GM12878 (cell line): Measurements from ENCODE around the gene GNAO1. TPM values are rescaled to one million over a fixed set of nuclear protein-coding genes. Genes with fewer than 3 reads are reported as not detected.

Experiments used
- ATAC-seq: fragments of 200-7000 bp; cut with Tn5 transposase; 3 replicates; pipeline ENCODE4 v1.9.1; 2020; ENCODE audit warnings: mild to moderate bottlenecking, moderate library complexity
- BruUV-seq: library from RNA; stranded (reverse); fragments of 400-500 nt; replicated peaks from 2 replicates; lab custom pipeline; 2021; lab: Mats Ljungman, UMichigan
- CTCF ChIA-PET: fragments of 300-600 bp; sonication (Branson Sonifier 250); formaldehyde crosslinking; extraction: SDS; loops from one replicate; lab custom pipeline; 2021; ENCODE audit warnings: inconsistent platforms; lab: Yijun Ruan, JAX
- POLR2A ChIA-PET: fragments of 350-600 bp; formaldehyde crosslinking; extraction: SDS; loops from one replicate; lab custom pipeline; 2021; ENCODE audit warnings: inconsistent platforms; lab: Charles Lee
- RAD21 ChIA-PET: fragments of 300-600 bp; sonication (Branson Sonifier 250); formaldehyde crosslinking; loops from one replicate; lab custom pipeline; 2023; ENCODE audit warnings: antibody characterized with exemption; ENCODE audit not compliant: unreplicated experiment; lab: Charles Lee
- SMC1A ChIA-PET: fragments of 300-600 bp; sonication (Branson Sonifier 250); formaldehyde crosslinking; loops from one replicate; lab custom pipeline; 2023; ENCODE audit not compliant: unreplicated experiment, uncharacterized antibody; lab: Charles Lee
- DNase-seq: peaks from one replicate; pipeline ENCODE4 v3.0.0-alpha.2; 2011; ENCODE audit warnings: low read depth, low spot score
- FAIRE-seq: peaks from 3 replicates; lab custom pipeline; 2011; peaks lifted over from hg19 to GRCh38; lab: Jason Lieb, UNC
- H2AFZ ChIP-seq: 2 replicates; pipeline ENCODE4 v1.6.0; 2011; ENCODE audit warnings: low read depth, low read length, control low read depth; ENCODE audit not compliant: control insufficient read depth
- H3K27ac ChIP-seq: 2 replicates; pipeline ENCODE4 v1.5.1; 2011; ENCODE audit warnings: control low read depth; ENCODE audit not compliant: control insufficient read depth, insufficient read depth
- H3K27me3 ChIP-seq, 2 experiments: replicated peaks in 1 of 2; 2 replicates each; pipeline versions ENCODE4 v1.6.0 to v1.6.1; 2011; ENCODE audit warnings: low read length in 1 of 2; ENCODE audit not compliant: control insufficient read depth in 2 of 2, insufficient read depth in 2 of 2
- H3K36me3 ChIP-seq, 2 experiments: 2 replicates each; pipeline ENCODE4 v1.5.1; 2011; ENCODE audit warnings: low read length in 1 of 2; ENCODE audit not compliant: control insufficient read depth in 2 of 2, insufficient read depth in 2 of 2
- H3K4me1 ChIP-seq: 2 replicates; pipeline ENCODE4 v1.6.1; 2011; ENCODE audit warnings: mild to moderate bottlenecking, low read length, moderate library complexity, mixed read lengths; ENCODE audit not compliant: control insufficient read depth, insufficient read depth
- H3K4me2 ChIP-seq: 2 replicates; pipeline ENCODE4 v1.6.0; 2011; ENCODE audit warnings: control low read depth; ENCODE audit not compliant: control insufficient read depth, insufficient read depth
- H3K4me3 ChIP-seq: fragments of 200-600 bp; sonication (generic); 2 replicates; pipeline ENCODE4 v1.5.1; 2016
- H3K79me2 ChIP-seq: 2 replicates; pipeline ENCODE4 v1.6.0; 2011; ENCODE audit warnings: low read length; ENCODE audit not compliant: control insufficient read depth, insufficient read depth
- H3K9ac ChIP-seq: 2 replicates; pipeline ENCODE4 v1.8.0; 2011; ENCODE audit warnings: low read length, control low read depth, mixed read lengths; ENCODE audit not compliant: control insufficient read depth, insufficient read depth
- H3K9me3 ChIP-seq: replicated peaks from 3 replicates; pipeline ENCODE4 v1.5.1; 2011; ENCODE audit warnings: mild to moderate bottlenecking, low read length; ENCODE audit not compliant: control insufficient read depth, insufficient read depth
- H4K20me1 ChIP-seq: 2 replicates; pipeline ENCODE4 v1.6.0; 2011; ENCODE audit not compliant: control insufficient read depth, insufficient read depth
- FOXK2 ChIP-seq: fragments of 450-650 bp; IDR thresholded peaks from 2 replicates; pipeline ENCODE4 v1.6.1; 2017; ENCODE audit warnings: mild to moderate bottlenecking, moderate library complexity
- REST ChIP-seq: IDR thresholded peaks from 2 replicates; pipeline ENCODE4 v1.6.1; 2012; ENCODE audit warnings: mild to moderate bottlenecking, low read depth, low read length
- SMARCA5 ChIP-seq: fragments of 450-650 bp; IDR thresholded peaks from 2 replicates; pipeline ENCODE4 v1.6.1; 2017; ENCODE audit warnings: mild to moderate bottlenecking
- WGBS: methylation state at CpG from one replicate; pipeline ENCODE4 v1.1.6; 2016; ENCODE audit warnings: low lambda C conversion rate; ENCODE audit not compliant: insufficient replicate concordance, insufficient coverage; ENCODE audit errors: missing lambda C conversion rate; 5-methylcytosine and 5-hydroxymethylcytosine counted together
- in situ Hi-C: fragments of 300-500 bp; cut with MboI; formaldehyde crosslinking; loops from 9 replicates; pipeline ENCODE4 v1.14.3; 2018; ENCODE audit warnings: mixed read lengths
- intact Hi-C: fragments of 100-400 bp; cut with micrococcal nuclease; formaldehyde crosslinking; loops from one replicate; pipeline ENCODE4 v1.14.2; 2022; ENCODE audit not compliant: unreplicated experiment
- microRNA-seq: library from miRNA; unstranded; fragments of <30 nt; microRNA quantifications from one replicate; pipeline ENCODE4, GENCODE V29; 2018
- polyA plus RNA-seq, 11 experiments: library from polyadenylated mRNA; depleted of rRNA in 4 of 11; unstranded in 6 of 11; stranded (reverse) in 5 of 11; fragments of >200 nt; fragmentation: Nextera tagmentation in 4 of 11; fragmentation: Illumina TruSeq in 1 of 11; extraction: Ambion mirVana in 4 of 11; extraction: Trizol in 1 of 11; gene quantifications; 1 replicate in 1 of 11; 2 replicates in 10 of 11; pipeline versions ENCODE4 v1.2.1 to v1.2.3, GENCODE V29; 2011 to 2016; ENCODE audit warnings: inconsistent platforms in 2 of 11, missing spikeins in 2 of 11, low read depth in 1 of 11
- small RNA-seq: library from RNA; depleted of rRNA; stranded (forward); fragments of <200 nt; gene quantifications from one replicate; pipeline ENCODE3, GENCODE V24; 2014
- total RNA-seq, 4 experiments: library from RNA; depleted of rRNA in 3 of 4; stranded (reverse); fragments of >200 nt in 3 of 4; fragmentation: Illumina TruSeq in 1 of 4; extraction: Trizol in 1 of 4; gene quantifications; 2 replicates each; pipeline versions ENCODE4 v1.2.1 to v1.2.3, GENCODE V29; 2013 to 2021

GNAO1 gene
- total and polyA plus RNA-seq, 10 of the 15 experiments (the other 5 are each of a cell fraction or from before 2014, with no cell fraction given): 0.05 to 0.28 (median 0.14) TPM; not detected in 6

- peaks cover 13 to 23% of the 10 kb centered on the region in 2 experiments for H3K36me3 ChIP-seq
- no peak for DNase-seq
- no peaks in the 10 kb centered on the region for H3K27me3 ChIP-seq
- SMC1A ChIA-PET: no interaction called here
- no peak for TF ChIP-seq REST
- TF ChIP-seq FOXK2: no peak
- no peak for TF ChIP-seq SMARCA5
- no peak for FAIRE-seq
- in situ Hi-C loops (no loop called here), intact Hi-C loops (no loop called here)
- H3K9ac ChIP-seq: no peak overlapping the region
- no peaks in the 10 kb centered on the region for H3K9me3 ChIP-seq
- no peak overlapping the region for H3K4me2 ChIP-seq
- H2AFZ ChIP-seq: no peak overlapping the region
- CTCF ChIA-PET: no interaction called here
- H4K20me1 ChIP-seq: no peaks in the 10 kb centered on the region
- POLR2A ChIA-PET: interaction anchor here (0.7 kb wide), 1 partner anchor 21 kb away, joined by 3 read pairs; no protein-coding TSS in a partner anchor
- no peak overlapping the region for H3K4me3 ChIP-seq
- no peaks in the 10 kb centered on the region for H3K79me2 ChIP-seq
- ATAC-seq: no peak
- RAD21 ChIA-PET: no interaction called here
- H3K4me1 ChIP-seq: no peaks in the 10 kb centered on the region
- no TSS peak for BruUV-seq
- H3K27ac ChIP-seq: no peak overlapping the region
- whole genome bisulfite sequencing: 69% methylated on average over 4 of the region's 4 CpGs
Observed at GRCh38 chr16:56405977-56406672, 214.8 kb downstream of the GNAO1 start.

Small RNAs within 50 kb of the gene (microRNA-seq; reads per million reads assigned to microRNA genes)
- gene MIR3935: not detected

Small RNAs within 50 kb of the gene (small RNA-seq; reads per million reads assigned to genes)
- gene MIR3935: not detected

Other genes starting within 250 kb of the GNAO1 start
- 67.6 and 86.9 TPM in 2 replicates for gene AMFR, start 234.1 kb downstream of the GNAO1 start, total RNA-seq (2014; rRNA removed)
- 42.2 and 42.9 TPM in 2 replicates for gene AMFR, start 234.1 kb downstream of the GNAO1 start, total RNA-seq (2014; rRNA removed; fragmentation: Illumina TruSeq; extraction: Trizol)
- gene AMFR, start 234.1 kb downstream of the GNAO1 start, total RNA-seq (2021): 56.2 and 63.7 TPM in 2 replicates
- gene AMFR, start 234.1 kb downstream of the GNAO1 start, polyA plus RNA-seq (2011; rRNA removed): 13.4 and 34.0 TPM in 2 replicates
- gene AMFR, start 234.1 kb downstream of the GNAO1 start, polyA plus RNA-seq (2014; fragmentation: Illumina TruSeq; extraction: Trizol): 22.6 and 23.1 TPM in 2 replicates
- 10 to 100 TPM; 11.8 to 13.8 TPM for gene AMFR, start 234.1 kb downstream of the GNAO1 start, polyA plus RNA-seq (2014; fragmentation: Nextera tagmentation; extraction: Ambion mirVana)
- gene AMFR, start 234.1 kb downstream of the GNAO1 start, polyA plus RNA-seq (2014; rRNA removed): 30.1 and 33.2 TPM in 2 replicates
- 10 to 100 TPM in 1 of 2 experiments, 1 to 10 TPM in 1; 8.2 to 10.0 TPM for gene AMFR, start 234.1 kb downstream of the GNAO1 start, polyA plus RNA-seq (2016; fragmentation: Nextera tagmentation; extraction: Ambion mirVana)